ENCODE data around the gene MTMR11. TPM values are rescaled to one million over a fixed set of nuclear protein-coding genes. Genes with fewer than 3 reads are reported as not detected.
A peak's percentile ranks its signal among the peaks of the same experiment; 100 is the strongest.

The MTMR11 gene
- total and polyA plus RNA-seq, 2 of the 13 experiments (the other 11 are each of a cell fraction or from before 2014, with no cell fraction given), result 0.49 to 2.8 TPM

- TF ChIP-seq ZBTB7B (CRISPR knock-in tag; IDR thresholded peaks at IDR 0.05) (no peak), NR2F2 (IDR thresholded peaks at IDR 0.05; ENCODE audit: borderline replicate concordance, low read depth) (0 out of 2 replicates have a peak, but pooled peaks have one; percentile 36), ASH2L (IDR thresholded peaks at IDR 0.05; ENCODE audit: insufficient read length, low read depth, low read length) (no peak), ZNF260 (CRISPR knock-in tag; IDR thresholded peaks at IDR 0.05; ENCODE audit: borderline replicate concordance, low read depth) (no peak), ARID4A (CRISPR knock-in tag; IDR thresholded peaks at IDR 0.05; ENCODE audit: borderline replicate concordance) (peak; percentile 16; the same call in 1 of the 2 replicates), ZBTB40 (IDR thresholded peaks at IDR 0.05) (no peak), ZBTB40 (CRISPR knock-in tag; IDR thresholded peaks at IDR 0.05) (no peak), ZNF253 (CRISPR knock-in tag; IDR thresholded peaks at IDR 0.05; ENCODE audit: borderline replicate concordance) (no peak), ZNF766 (CRISPR knock-in tag; IDR thresholded peaks at IDR 0.05; ENCODE audit: borderline replicate concordance) (no peak), ARID3A (IDR thresholded peaks at IDR 0.05; ENCODE audit: low read depth, low read length) (no peak), ZNF800 (CRISPR knock-in tag; IDR thresholded peaks at IDR 0.05) (no peak), CBX5 (CRISPR knock-in tag; IDR thresholded peaks at IDR 0.05; ENCODE audit: borderline replicate concordance) (no peak)
Measured at GRCh38 chr1:149978547-149979023, 41.9 kb upstream of the MTMR11 start (continued).
